GM13977 (cell line): Measurements from ENCODE around the gene RERG.

Source experiments
- DNase-seq: peaks from one replicate; pipeline ENCODE4 v3.0.0; 2012; ENCODE audit warnings: low spot score
- CTCF ChIP-seq: IDR thresholded peaks from 2 replicates; pipeline ENCODE4 v1.5.1; 2012; ENCODE audit warnings: mild to moderate bottlenecking, control low read depth; ENCODE audit not compliant: insufficient read depth; ENCODE audit errors: extremely low read depth, missing control alignments
- in situ Hi-C: fragments of 300-500 bp; cut with MboI; formaldehyde crosslinking; loops from one replicate; pipeline ENCODE4 v1.12.0; 2022; ENCODE audit warnings: low sequenced_read_pairs, low pct_unique_long_range_greater_than_20kb, mixed read lengths, inconsistent platforms; ENCODE audit not compliant: unreplicated experiment

RERG gene

GRCh38 chr12:15196221-15196620, 25.0 kb downstream of the RERG start:
- in situ Hi-C loops = no loop called here
- TF ChIP-seq CTCF = no peak

GRCh38 chr12:15194456-15195368, 26.5 kb downstream of the RERG start:
- no peak for TF ChIP-seq CTCF
- in situ Hi-C loops = no loop called here
- DNase-seq = no peak

More at GRCh38 chr12:15196221-15196620, 25.0 kb downstream of the RERG start:
- no peak for DNase-seq

- TF ChIP-seq CTCF = no peak
- DNase-seq = no peak
- in situ Hi-C loops = no loop called here
These were observed 27.3 kb downstream of the RERG start for GRCh38 chr12:15193946-15194345.

DNA sequence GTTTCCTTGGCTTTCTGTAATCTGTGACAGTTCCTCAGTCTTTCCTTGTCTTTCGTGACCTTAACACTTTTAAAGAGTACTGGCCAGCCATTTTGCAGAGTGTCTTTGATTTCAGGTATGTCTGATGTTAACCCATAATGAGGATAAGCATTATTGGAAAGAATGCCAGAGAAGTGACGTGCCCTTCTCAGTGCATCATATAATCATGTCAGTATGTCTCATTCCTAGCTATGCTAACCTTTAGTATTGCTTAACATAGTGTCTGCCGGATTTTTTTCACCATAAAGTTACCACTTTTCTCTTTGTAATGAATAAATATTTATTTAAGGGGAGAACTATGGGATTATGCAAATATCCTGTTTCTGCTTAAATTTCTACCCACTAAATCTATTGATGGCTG, 28.5 kb downstream of the RERG start:
- in situ Hi-C loops = no loop called here
- no peak for DNase-seq
- TF ChIP-seq CTCF = no peak

DNA sequence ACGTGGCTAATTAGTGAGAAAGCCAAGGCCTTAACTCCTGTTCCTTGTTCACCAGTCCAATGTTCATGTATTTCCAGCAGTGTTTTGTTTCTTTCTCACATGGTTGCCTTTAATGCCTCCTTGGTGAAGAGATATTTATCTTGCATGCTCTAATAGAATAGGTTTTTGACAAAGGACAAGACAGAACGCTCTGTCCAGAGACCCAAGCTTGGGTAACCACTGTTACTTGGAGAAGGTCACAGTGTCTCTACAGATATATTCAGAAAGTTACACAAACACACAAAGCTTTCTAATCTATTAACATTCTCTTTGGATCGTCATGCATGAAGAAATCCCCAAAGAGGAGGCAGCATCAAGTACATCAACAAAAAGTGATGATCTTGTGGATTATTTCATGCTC, 33.1 kb downstream of the RERG start:
- no peak for TF ChIP-seq CTCF
- DNase-seq = no peak
- in situ Hi-C loops = no loop called here

DNA sequence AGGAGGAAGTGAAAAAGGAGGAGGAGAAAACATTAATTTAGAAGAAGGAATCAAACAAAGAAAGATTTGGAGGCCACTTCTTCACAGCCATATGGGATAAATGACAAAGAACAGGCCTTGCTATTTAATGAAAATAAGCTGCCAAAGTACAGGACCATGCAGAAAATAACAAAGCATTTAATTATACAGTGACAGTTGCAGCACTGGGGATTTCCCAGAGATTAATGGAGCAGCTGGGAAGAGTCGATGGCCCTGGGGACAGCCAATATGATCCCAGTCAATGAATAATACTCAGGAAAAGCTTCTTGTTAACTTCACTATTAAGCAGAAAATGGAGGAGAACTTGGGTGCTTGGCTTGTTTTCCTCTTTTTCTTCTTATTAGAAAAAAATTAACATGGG, 34.6 kb downstream of the RERG start:
- no peak for DNase-seq
- no peak for TF ChIP-seq CTCF
- in situ Hi-C loops = no loop called here
